Right lobe of liver (tissue), 4 donors: ENCODE measurements around the gene SKIC2.

Source experiments
- CTCF ChIP-seq, 4 donors: fragments of 200-600 bp in 3 of 4; fragments of 450-650 bp in 1 of 4; IDR thresholded peaks; one replicate each; pipeline versions ENCODE4 v1.5.1 to v1.8.0; 2016 to 2022; ENCODE audit warnings: antibody characterized with exemption in 4 of 4, mild to moderate bottlenecking in 2 of 4
- POLR2A ChIP-seq: fragments of 450-650 bp; IDR thresholded peaks from one replicate; pipeline ENCODE4 v1.6.1; 2017; ENCODE audit warnings: antibody characterized with exemption, mild to moderate bottlenecking
- donor health status: DM: no; HTN: no; CAD: no.
- donor health status: DM: no; HTN: no; CAD: no.
- donor health status: DM: no; HTN: yes; CAD: no.

- no peak for TF ChIP-seq CTCF (IDR thresholded peaks at IDR 0.05)
- TF ChIP-seq POLR2A, result no peak
Observed at GRCh38 chr6:31920811-31921210, 38.2 kb upstream of the SKIC2 start.
